ENCODE results near the gene PCDHGA8. TPM values are rescaled to one million over a fixed set of nuclear protein-coding genes. Genes with fewer than 3 reads are reported as not detected.

Gene PCDHGA8
- total RNA-seq, 2 experiments from 2014 or later = 3.8 to 5.3 TPM

- Histone ChIP-seq H3K27ac (ENCODE audit: low read depth, low read length, poor library complexity, severe bottlenecking) (no peak within 1 kb of the TSS), H3K4me2 (ENCODE audit: low read length) (peak within 1 kb of the TSS; percentile 65), H3K79me2 (ENCODE audit: insufficient read depth, low read depth, low read length) (no peaks in the 10 kb centered on the region), H4K20me1 (ENCODE audit: insufficient read depth, low read length) (no peaks in the 10 kb centered on the region), H3K4me3 (ENCODE audit: low read depth, low read length, poor library complexity, severe bottlenecking) (peak within 1 kb of the TSS; percentile 64), H3K9me3 (ENCODE audit: low read length) (no peaks in the 10 kb centered on the region), H2AFZ (ENCODE audit: low read length) (peak within 1 kb of the TSS; percentile 80), H3K9me2 (ENCODE audit: insufficient read depth, low read length) (no peaks in the 10 kb centered on the region), H3K36me3 (ENCODE audit: insufficient read depth, low read length) (no peaks in the 10 kb centered on the region), H3K4me1 (ENCODE audit: insufficient read depth, low read length, poor library complexity, severe bottlenecking) (peaks cover 7% of the 10 kb centered on the region)
- no TSS peak for BruUV-seq (replicated peaks)
- POLR2A ChIA-PET = interaction anchor here (1.0 to 2.0 kb wide), 5 partner anchors 10 to 143 kb away, joined by 3 to 8 read pairs (median 5); partner anchors contain the start of genes PCDHGA12 and PCDHGB2
- TF ChIP-seq CTCF (conservative IDR thresholded peaks at IDR 0.05; ENCODE audit: low read length) (peak; percentile 96), EZH2phosphoT487 (IDR thresholded peaks at IDR 0.05; ENCODE audit: borderline replicate concordance, low read depth, low read length) (no peak)
- CTCF ChIA-PET (ENCODE audit: unreplicated experiment) = interaction anchor here (0.6 to 2.1 kb wide), 8 partner anchors 9 to 143 kb away, joined by 3 to 9 read pairs (median 4); partner anchors contain the start of genes PCDHGA12 and PCDHGB3
- peak; percentile 76 for DNase-seq (ENCODE audit: low spot score)
- intact Hi-C loops (cut with micrococcal nuclease; ENCODE audit: unreplicated experiment) = loop anchor here (2.0 kb wide), 1 partner anchor 54 kb away; the partner anchor contains the start of gene PCDHGC3
These were observed 28.5 kb downstream of the PCDHGA8 start, which contains the start of gene PCDHGA11 for GRCh38 chr5:141420855-141421488. Gene PCDHGA11, plus strand, starts transcription at chr5:141421051. Its CDS starts 177 bp downstream, at chr5:141421228.

GRCh38 chr5:141421489-141421855 lies 29.0 kb downstream of the PCDHGA8 start:
- CTCF ChIA-PET (ENCODE audit: unreplicated experiment) = interaction anchor here (0.6 to 2.1 kb wide), 7 partner anchors 9 to 143 kb away, joined by 3 to 9 read pairs (median 4); partner anchors contain the start of genes PCDHGA12 and PCDHGB3
- Histone ChIP-seq H3K9me2 (ENCODE audit: insufficient read depth, low read length) (no peaks in the 10 kb centered on the region), H3K4me3 (ENCODE audit: low read depth, low read length, poor library complexity, severe bottlenecking) (peak overlapping the region; percentile 64), H4K20me1 (ENCODE audit: insufficient read depth, low read length) (no peaks in the 10 kb centered on the region), H3K79me2 (ENCODE audit: insufficient read depth, low read depth, low read length) (no peaks in the 10 kb centered on the region), H3K36me3 (ENCODE audit: insufficient read depth, low read length) (no peaks in the 10 kb centered on the region), H3K27ac (ENCODE audit: low read depth, low read length, poor library complexity, severe bottlenecking) (no peak overlapping the region), H3K4me1 (ENCODE audit: insufficient read depth, low read length, poor library complexity, severe bottlenecking) (peaks cover 7% of the 10 kb centered on the region), H2AFZ (ENCODE audit: low read length) (peak overlapping the region; percentile 80; the same call in 1 of the 2 replicates), H3K4me2 (ENCODE audit: low read length) (peak overlapping the region; percentile 65), H3K9me3 (ENCODE audit: low read length) (no peaks in the 10 kb centered on the region)
- TF ChIP-seq EZH2phosphoT487 (IDR thresholded peaks at IDR 0.05; ENCODE audit: borderline replicate concordance, low read depth, low read length) = no peak
- no peak for TF ChIP-seq CTCF (conservative IDR thresholded peaks at IDR 0.05; ENCODE audit: low read length)
- DNase-seq (ENCODE audit: low spot score) = no peak
- POLR2A ChIA-PET = interaction anchor here (0.7 to 2.0 kb wide), 6 partner anchors 9 to 143 kb away, joined by 3 to 8 read pairs (median 4); partner anchors contain the start of genes PCDHGA12 and PCDHGB2
- BruUV-seq (replicated peaks) = no TSS peak
- intact Hi-C loops (cut with micrococcal nuclease; ENCODE audit: unreplicated experiment) = loop anchor here (2.0 kb wide), 1 partner anchor 53 kb away; the partner anchor contains the start of gene PCDHGC3
